SK-N-MC (cell line): ENCODE data around the gene CLASP2.

ENCODE experiments used
- EZH2 ChIP-seq: fragments of 200-600 bp; sonication (generic); IDR thresholded peaks from one replicate; pipeline ENCODE4 v1.6.1; 2017; ENCODE audit warnings: antibody characterized with exemption
- FOXP2 ChIP-seq: optimal IDR thresholded peaks from 2 replicates; pipeline ENCODE3; 2011; ENCODE audit warnings: mild to moderate bottlenecking, moderate library complexity; ENCODE audit not compliant: insufficient read depth; ENCODE audit errors: extremely low read length, control extremely low read depth
- POLR2AphosphoS5 ChIP-seq: IDR thresholded peaks from 2 replicates; pipeline ENCODE4 v1.6.1; 2012; ENCODE audit warnings: mild to moderate bottlenecking, low read depth, low read length, borderline replicate concordance

GRCh38 chr3:33490641-33491241 lies 227.3 kb downstream of the CLASP2 start:
- TF ChIP-seq POLR2AphosphoS5 (no peak), FOXP2 (no peak), EZH2 (no peak)
